Brain microvascular endothelial cell (primary cell): Measurements from ENCODE around the gene FKBP1A.

Experiments
- DNase-seq: peaks from one replicate; pipeline ENCODE4 v3.0.0-alpha.2; 2020
- H3K27ac ChIP-seq: fragments of 250-450 bp; sonication (Bioruptor Pico); 2 replicates; pipeline ENCODE4 v1.5.1; 2020; ENCODE audit warnings: mild to moderate bottlenecking, moderate library complexity
- H3K27me3 ChIP-seq: fragments of 250-450 bp; sonication (Bioruptor Pico); replicated peaks from 2 replicates; pipeline ENCODE4 v1.5.1; 2020; ENCODE audit warnings: mild to moderate bottlenecking
- H3K36me3 ChIP-seq: fragments of 250-450 bp; sonication (Bioruptor Pico); replicated peaks from 2 replicates; pipeline ENCODE4 v1.5.1; 2020; ENCODE audit warnings: mild to moderate bottlenecking
- H3K4me3 ChIP-seq: 2 replicates; pipeline ENCODE4 v1.5.1; 2011; ENCODE audit warnings: low read depth, mild to moderate bottlenecking, control low read depth, low read length, moderate library complexity
- in situ Hi-C: cut with HindIII; loops from 2 replicates; pipeline ENCODE4 v1.10.0; 2017; ENCODE audit warnings: low sequenced_read_pairs, low pct_ligation_motif_present
- TF ChIP-seq, protein P1 (sequence below): IDR thresholded peaks from 2 replicates; pipeline ENCODE4 v1.5.1; 2011; ENCODE audit warnings: low read depth, mild to moderate bottlenecking, moderate library complexity, low read length, control low read depth, inconsistent platforms; ENCODE audit errors: missing control alignments

FKBP1A gene

DNA sequence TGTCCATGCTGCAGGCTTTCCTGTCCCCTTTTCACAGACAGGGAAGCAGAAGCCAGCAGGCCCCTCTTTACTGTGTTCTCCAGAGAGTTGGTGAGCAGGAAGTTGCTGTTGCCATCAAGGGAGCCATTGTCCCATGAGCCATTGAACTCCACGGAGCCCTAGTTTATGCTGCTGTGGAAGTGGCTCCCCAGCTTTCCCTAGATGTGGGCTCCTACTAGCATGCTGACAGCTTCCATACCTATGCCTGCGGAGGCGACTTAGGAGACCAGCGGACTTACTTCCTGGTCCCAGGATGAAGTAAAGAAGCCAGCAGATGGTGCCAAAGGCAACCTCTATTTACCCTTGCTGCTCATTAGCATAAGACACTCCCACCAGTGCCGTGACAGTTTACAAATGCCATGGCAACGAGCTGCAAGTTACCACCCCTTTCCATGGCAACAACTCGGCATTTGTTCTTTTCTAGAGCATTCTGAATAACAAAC is 30.8 kb upstream of the FKBP1A start:
- DNase-seq: peak; percentile 78
- no peaks in the 10 kb centered on the region for H3K27me3 ChIP-seq
- no peak overlapping the region for H3K27ac ChIP-seq
- H3K36me3 ChIP-seq: no peaks in the 10 kb centered on the region
- in situ Hi-C loops: no loop called here
- TF ChIP-seq, protein P1, sequence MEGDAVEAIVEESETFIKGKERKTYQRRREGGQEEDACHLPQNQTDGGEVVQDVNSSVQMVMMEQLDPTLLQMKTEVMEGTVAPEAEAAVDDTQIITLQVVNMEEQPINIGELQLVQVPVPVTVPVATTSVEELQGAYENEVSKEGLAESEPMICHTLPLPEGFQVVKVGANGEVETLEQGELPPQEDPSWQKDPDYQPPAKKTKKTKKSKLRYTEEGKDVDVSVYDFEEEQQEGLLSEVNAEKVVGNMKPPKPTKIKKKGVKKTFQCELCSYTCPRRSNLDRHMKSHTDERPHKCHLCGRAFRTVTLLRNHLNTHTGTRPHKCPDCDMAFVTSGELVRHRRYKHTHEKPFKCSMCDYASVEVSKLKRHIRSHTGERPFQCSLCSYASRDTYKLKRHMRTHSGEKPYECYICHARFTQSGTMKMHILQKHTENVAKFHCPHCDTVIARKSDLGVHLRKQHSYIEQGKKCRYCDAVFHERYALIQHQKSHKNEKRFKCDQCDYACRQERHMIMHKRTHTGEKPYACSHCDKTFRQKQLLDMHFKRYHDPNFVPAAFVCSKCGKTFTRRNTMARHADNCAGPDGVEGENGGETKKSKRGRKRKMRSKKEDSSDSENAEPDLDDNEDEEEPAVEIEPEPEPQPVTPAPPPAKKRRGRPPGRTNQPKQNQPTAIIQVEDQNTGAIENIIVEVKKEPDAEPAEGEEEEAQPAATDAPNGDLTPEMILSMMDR: peak; percentile 48
- H3K4me3 ChIP-seq: no peak overlapping the region

DNA sequence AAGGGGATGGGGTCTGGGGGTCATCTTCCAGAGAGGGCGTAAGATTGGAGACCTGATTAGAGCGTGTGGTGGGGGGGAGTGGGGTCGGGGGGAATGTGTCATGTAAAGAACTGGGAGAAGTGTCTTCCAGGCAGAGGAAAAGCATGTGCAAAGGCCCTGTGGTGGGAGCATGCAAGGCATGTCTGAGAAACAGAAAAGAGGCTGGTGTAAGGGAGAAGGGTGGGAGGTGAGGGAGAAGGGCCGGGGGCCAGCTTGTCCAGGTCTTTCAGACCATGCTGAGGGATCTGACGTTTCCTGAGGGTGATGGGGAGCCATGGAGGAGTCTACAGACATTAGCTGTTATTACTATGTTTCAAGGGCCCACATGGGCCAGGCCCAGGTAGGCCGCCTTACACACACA is 30.4 kb upstream of the FKBP1A start:
- Histone ChIP-seq H3K4me3 (no peak overlapping the region), H3K27ac (no peak overlapping the region), H3K27me3 (no peaks in the 10 kb centered on the region), H3K36me3 (no peaks in the 10 kb centered on the region)
- DNase-seq: no peak
- TF ChIP-seq, protein P1: no peak
- in situ Hi-C loops: no loop called here

DNA sequence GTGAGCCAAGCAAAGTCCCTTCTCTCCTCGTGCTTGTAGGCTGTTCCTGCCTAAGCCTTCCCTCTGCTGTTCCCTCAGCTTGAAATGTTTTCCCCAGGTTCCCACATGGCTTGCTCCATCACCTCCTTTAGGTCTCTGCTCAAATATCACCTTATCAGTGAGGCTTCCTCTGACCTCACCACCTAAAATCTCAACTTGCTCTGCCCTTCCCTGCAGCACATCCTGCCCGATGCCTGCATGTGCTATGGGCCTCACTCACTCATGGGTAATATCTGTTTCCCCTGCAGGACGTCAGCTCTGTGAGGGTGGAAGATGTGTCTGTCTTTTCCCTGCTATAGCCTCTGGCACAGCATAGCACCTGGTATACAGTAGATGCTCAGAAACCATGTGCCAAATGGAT is 29.9 kb upstream of the FKBP1A start:
- Histone ChIP-seq H3K36me3 (no peaks in the 10 kb centered on the region), H3K4me3 (no peak overlapping the region), H3K27ac (no peak overlapping the region), H3K27me3 (no peaks in the 10 kb centered on the region)
- TF ChIP-seq, protein P1: no peak
- in situ Hi-C loops: no loop called here
- DNase-seq: no peak

DNA sequence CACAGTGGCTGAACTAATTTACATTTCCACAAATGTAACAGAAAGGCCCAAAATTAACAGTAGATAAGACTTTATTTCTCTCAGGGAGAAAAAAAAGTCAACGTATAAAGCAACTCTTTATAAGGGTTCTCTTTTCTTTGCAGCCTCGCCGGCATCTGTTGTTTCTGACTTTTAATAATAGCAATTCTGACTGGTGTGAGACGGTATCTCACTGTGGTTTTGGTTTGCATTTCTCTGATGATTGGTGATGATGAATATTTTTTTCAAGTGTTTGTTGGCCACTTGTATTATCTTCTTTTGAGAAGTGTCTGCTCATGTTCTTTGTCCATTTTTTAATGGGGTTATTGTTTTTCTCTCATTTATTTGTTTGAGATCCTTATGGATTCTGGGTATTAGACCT is 27.2 kb upstream of the FKBP1A start:
- Histone ChIP-seq H3K27ac (no peak overlapping the region), H3K27me3 (no peaks in the 10 kb centered on the region), H3K36me3 (no peaks in the 10 kb centered on the region), H3K4me3 (no peak overlapping the region)
- no peak for DNase-seq
- TF ChIP-seq, protein P1: no peak
- in situ Hi-C loops: no loop called here

DNA sequence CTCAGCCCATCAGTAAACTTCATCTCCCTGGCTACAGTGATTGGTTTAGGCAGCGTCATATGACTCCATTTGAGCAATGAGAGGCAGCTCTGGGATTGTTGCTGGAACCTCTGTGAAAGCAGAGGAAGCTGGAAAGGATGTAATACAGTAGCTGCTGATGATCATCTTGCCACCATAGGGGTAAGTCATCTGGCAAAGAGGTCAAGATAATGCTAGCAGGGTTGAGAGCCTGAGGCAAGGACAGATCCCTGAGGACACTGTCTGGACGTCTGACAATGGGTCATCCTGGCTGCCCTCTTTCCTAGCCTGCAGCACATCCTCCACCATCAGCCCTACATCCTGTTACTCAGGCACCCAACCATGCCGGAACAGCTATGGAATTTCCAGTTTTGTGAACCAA is 25.5 kb upstream of the FKBP1A start:
- no peak for DNase-seq
- in situ Hi-C loops: no loop called here

DNA sequence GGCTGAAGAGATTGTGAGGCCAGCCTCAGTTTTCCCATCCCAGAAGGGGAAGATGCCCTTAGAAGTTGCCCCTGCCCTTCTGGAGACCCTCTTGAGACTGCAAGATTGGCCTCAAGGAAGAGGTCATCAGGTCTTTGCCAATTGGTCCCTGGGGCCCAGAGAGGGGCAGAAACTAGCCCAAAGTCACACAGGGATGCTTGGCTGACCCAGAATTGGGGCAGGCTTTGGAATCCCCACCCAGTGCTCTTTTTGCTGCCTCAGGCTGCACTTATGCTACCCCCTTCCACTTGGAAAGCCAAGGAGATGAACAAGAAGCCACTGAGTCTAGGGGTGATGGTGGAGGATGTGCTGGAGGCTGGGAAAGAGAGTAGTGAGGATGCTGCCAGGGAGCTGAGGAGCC is 24.9 kb upstream of the FKBP1A start:
- in situ Hi-C loops: no loop called here
- TF ChIP-seq, protein P1: no peak
- DNase-seq: no peak
- H3K27ac ChIP-seq: peak overlapping the region; percentile 52
- H3K27me3 ChIP-seq: no peaks in the 10 kb centered on the region
- H3K4me3 ChIP-seq: no peak overlapping the region
- no peaks in the 10 kb centered on the region for H3K36me3 ChIP-seq

More for the DNA sequence above, 25.5 kb upstream of the FKBP1A start:
- H3K27me3 ChIP-seq: no peaks in the 10 kb centered on the region
- no peak overlapping the region for H3K4me3 ChIP-seq
- H3K36me3 ChIP-seq: no peaks in the 10 kb centered on the region
- no peak overlapping the region for H3K27ac ChIP-seq
- TF ChIP-seq, protein P1: no peak
